GM20431 (cell line): ENCODE results near the gene CADPS2.
"Not testable (repeated sequence)": the region's sequence is repeated elsewhere in the genome, so short reads cannot be mapped to it uniquely, and the experiment has no call there.

Source experiments
- in situ Hi-C: fragments of 300-500 bp; cut with MseI, MboI; formaldehyde crosslinking; loops from one replicate; pipeline ENCODE4 v1.15.0; 2020; ENCODE audit warnings: low sequenced_read_pairs; ENCODE audit not compliant: unreplicated experiment

Gene CADPS2

DNA sequence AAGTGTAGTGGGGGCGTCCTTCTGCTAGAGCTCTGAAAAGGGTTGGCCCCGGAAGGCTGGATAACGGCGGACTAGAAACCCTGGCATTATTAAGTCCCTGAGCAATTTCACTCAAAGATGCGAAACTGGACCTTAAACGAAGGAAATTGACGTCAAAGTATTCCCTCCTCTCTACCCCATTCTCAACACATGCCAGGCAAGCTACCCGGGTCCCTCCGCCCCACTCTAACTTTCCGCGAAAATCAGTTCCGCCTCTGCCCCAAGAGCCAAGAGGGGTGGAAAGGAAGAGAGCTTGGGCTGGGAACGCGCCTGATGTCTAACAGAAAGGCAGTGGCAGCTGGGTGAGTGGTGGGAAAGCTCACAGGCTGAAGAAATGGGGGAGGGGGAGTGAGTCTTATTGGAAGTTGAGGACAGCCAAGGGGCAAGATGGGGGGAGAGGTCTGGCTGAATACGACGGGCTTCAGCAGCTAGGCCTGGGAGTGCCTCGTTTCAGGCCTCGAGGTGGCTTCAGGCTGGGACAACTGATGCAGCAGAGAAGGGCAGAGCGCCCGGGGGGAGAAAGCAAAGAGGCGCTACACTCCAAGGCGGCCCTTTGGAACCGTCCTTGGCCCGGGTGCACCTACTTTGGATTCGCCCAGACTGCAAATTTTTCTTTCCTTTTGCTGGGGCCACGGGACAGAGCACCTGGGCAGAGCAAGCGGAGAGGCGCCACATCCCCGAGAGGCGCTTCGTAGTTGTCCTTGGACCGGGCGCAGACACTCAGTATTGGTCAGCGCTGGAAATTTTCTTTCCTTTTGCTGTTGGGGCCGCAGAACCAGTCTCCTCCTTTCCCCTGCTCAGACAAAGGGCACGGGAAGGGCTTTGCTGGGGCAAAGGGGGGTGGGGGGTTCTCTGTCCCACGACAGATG, 579.7 kb downstream of the CADPS2 start:
- in situ Hi-C loops = no loop called here

DNA sequence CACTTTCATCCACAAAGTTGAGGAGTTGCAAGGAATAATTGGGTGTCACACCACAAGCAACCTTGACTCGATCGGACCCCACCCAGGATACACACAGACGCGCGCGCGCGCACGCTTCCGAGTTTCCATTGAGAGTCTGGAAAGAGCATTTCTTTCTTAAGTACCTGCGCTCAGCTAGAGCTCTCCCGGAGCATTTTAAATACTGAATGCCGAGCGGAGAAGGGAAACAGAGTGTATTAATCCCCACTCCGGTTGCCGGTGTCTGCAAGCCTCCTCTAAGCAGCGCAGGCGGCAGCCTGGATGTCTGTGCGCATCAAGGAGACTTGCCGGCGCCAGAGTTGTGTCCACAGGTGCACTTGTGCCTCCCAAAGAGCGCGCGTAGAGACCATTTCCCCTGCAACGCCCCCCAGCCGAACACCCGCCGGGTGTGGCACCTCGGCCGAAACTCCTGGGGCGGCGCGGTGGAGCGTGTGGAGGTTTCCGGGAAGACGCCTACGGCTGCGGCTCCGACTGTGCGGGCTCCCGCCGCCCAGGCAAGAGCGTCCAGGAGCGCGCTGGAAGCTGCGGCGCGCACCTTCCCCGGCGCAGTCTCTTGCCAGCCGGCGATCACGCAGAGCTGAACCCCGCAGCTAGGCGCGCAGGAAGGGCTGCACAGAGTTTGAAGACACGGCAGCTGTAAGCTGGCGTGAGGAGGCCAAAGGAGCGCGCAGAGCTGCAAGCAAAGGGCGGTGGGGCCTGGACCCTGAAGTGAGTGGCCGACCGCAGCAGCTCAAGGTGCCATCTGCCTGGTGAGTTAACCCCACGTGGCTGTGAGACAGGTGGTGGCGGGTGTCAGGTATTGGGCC, 580.6 kb downstream of the CADPS2 start:
- in situ Hi-C loops = no loop called here

DNA sequence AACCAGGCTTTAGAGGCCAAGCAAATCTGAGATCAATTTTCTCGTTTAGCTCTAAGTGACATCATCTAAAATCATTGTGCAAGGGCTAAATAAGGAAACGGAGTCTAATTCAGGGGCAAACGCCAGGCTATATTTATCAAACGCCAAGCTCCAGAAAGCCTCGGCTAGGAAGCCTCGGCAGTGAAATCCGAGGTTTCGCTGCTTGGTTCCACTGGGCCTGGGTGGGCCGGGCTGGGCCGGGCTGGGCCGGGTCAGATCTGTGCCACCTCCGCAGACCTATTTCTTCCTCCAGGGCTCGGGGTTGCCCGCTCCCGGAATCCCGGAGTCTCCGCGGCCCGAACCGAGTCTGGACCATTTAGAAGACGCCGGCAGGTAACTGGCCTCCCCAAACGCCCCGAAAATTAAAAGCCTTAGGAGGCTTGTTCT, 581.3 kb downstream of the CADPS2 start:
- in situ Hi-C loops = no loop called here

DNA sequence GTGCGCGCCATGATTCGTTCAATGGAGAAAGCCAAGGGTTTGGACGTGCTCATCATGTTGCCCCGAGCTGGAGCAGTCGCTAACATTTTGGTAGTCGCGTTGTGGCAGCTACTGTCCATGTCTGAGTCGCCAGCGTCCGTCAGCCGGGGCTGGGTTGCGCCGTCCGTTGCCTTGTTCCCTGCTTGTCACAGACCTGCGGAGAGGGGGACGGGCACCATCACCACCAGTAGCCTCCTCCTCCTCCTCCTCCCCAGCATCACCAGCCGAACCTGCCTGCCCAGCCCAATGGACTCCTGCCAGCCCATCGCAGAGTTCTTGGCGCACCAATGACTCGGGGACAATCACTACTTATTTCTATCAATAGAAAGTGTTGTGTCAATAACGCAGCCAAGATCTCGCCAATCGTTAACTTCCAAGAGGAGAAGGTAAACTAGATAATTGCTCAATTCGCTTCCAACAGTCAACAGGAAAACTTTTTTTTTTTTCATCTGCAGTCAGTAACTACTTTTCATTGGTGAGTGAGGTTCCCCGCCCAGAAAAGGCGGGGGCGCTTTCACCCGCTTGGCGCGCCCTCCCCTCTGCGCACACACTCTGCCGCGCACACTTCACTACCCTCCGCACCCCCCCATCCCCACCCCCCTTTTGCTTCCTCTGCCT, 581.8 kb downstream of the CADPS2 start, which contains the start of gene FEZF1:
FEZF1 (minus strand) TSS at position 432 of the 657 bp plus-strand sequence; CDS start at position 119, 313 bp downstream.
- in situ Hi-C loops = no loop called here

DNA sequence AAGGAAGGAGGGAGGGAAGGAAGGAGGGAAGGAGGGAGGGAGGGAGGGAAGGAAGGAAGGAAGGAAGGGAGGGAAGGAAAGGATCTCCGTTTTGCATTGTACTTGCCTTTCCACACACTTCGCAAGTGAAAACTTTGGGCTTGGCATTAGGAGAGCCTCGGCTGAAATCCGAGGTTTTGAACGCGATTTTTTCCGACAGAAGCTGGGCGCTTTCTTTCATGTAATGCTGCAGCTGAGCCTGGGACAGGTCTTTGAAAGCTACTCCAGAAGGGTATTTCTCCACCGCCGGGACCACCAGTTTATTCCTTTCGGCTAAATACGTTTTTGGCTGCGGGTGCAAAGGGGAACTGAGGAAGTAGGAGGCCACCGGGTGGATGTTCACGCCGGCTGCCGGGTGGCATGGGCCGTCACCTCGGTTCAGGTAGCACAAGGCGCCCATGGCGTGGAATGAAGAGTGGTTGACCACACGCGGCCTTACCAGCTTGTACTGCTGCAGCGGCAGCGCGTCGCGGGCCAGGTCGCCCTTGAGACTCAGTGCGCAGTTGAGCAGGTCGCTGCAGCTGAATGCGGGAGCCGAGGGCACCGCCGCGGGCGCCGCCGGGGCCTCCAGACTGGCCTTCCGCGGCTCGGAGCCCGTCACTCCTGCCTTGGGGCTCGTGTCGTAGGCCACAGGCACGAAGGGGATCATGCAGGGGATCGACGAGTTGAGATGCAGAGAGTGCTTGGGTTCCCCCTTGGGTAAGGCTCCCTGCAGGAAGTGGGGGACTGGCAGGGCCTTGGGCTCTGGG, 582.5 kb downstream of the CADPS2 start:
- in situ Hi-C loops = no loop called here

DNA sequence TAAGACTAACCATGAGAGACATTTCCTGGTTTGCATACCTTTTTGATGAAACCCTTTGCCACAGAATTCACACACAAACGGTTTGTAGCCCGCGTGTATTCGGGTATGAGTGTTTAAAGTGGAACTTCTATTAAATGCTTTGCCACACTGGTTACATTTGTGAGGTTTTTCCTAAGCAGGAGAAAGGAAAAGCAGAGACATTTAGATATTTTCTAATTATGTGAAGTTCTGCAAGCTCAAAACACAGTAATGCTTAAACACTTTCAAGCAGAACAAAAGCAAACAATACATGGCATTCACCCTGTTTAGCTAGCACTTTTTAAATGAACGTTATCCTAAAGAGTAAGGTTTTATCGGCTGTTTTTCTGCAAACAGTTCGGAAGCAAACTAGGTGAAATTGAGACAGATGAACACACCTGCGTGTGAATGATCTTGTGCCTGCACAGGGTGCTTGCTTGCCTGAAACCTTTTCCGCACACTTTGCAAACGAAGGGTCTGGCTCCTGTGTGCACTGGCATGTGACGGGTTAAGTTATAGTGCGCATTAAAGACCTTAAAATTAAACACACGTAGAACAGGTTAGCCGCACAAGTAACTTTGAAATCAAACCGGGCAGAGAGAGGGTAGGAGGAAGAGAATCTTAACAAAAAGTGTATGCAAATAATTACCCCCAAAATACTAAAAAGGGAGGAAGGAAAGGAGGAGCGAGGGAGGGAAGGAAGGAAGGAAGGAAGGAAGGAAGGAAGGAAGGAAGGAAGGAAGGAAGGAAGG, 583.3 kb downstream of the CADPS2 start:
- in situ Hi-C loops = no loop called here

DNA sequence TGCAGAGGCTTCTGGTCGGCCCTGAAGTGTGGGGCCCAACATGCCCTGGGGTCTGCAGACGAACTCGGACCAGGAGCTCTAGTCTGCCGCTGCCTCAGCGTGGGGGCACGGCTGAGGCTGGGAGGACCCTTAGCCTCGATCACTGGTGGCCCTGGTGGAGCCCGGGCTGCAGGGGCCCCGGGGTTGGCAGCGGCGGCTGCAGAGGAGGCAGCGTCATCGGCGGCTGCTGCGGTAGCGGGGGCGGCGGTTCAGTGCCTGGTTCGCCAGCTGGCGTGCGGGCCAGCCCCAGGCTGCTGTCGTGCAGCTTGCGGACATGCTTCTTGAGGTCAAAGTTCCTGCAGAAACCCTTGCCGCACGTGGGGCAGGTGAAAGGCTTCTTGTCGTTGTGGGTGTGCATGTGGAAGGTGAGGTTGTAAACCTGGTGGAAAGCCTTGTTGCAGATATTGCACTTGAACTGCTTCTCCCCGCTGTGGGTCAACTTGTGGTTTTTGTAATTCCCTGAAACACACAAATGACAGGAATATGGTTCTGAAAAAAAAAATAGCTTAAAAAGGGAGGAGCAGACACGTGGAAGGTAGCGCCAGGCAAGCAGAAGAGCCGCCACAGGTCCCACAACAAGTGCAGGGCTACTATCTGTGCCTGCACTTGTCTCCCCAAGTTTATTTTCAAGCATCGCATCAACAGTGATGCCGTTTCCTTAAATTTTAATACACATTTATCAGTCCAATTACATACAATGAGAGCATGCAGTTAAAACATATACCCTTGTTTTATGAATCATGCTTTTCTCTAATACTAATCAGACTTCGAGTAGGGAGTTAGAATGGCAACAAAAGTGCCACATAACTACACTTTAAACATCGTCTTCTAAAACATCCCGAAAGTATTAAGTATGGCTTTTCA, 584.2 kb downstream of the CADPS2 start:
- in situ Hi-C loops = no loop called here

DNA sequence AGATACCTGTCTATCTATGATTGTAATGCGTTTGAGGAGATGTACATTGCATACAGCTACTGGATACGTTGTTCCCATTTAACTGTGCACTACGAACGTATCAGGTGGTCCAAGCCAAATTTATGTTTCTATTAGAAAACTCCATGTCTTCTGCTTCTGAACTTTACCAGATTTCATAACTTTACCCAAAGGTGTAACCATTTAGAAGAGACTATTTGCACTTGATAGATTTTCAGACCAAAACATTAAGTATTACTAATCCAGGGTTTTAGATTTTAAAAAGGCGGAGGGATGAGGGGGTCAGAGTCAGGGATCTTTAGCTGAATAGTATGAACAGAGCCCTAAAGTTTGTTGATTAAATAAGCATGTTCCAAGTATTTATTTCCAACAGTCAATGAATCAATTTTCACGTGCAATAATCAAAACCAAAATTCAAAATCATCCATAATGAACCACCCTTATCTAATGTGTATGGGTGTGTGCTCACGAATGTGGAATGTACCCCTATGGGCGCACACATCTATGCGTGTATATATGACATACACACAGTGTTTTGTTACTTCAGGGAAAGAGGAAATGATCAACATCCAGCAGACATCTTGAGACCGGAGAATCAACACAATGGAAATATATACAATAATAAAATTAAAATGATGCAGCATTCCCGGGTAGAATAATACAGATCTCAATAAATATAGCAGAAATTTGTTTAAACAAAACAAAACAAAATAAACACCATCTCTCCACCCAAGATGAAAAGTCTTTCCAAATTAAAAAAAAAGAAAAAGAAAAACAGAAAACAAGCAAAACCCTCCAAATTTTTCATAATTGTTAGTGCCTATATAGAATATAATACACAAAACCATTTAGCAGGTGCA, 585.1 kb downstream of the CADPS2 start:
- in situ Hi-C loops = no loop called here

DNA sequence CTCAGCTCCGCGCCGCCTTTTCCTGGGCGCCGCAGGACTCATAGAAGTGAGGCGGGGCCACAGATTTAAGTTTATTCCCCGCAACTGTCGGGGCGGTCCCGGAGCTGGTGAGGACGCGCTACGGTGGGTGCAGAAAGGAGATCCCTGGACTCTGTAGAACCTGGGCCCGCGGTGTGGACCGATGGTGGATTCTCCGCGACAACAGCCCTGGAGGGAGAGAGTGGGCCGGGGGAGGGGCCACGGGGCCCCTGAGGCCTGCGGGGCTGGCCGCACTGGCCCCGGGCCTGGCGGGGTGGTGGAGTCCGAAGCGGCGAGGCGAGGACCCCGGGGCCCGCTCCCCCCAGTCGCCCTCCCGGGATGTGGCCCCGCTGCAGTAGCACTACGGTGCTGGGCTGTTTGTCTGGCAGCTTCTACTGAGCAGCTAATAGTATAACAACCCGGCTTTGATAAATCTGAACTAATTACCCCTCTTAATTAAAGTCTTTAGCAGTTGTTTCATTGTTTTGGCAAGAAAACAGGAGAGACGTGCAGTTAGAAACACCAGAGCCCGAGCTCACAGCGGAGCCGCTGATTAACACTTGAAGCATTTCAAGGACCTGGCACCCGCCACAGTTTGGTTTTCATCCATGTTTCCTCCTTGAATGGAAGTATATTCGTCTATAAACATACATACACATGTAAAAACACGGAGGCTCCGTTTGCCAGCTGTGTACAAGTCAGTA, 585.9 kb downstream of the CADPS2 start:
- in situ Hi-C loops = no loop called here

DNA sequence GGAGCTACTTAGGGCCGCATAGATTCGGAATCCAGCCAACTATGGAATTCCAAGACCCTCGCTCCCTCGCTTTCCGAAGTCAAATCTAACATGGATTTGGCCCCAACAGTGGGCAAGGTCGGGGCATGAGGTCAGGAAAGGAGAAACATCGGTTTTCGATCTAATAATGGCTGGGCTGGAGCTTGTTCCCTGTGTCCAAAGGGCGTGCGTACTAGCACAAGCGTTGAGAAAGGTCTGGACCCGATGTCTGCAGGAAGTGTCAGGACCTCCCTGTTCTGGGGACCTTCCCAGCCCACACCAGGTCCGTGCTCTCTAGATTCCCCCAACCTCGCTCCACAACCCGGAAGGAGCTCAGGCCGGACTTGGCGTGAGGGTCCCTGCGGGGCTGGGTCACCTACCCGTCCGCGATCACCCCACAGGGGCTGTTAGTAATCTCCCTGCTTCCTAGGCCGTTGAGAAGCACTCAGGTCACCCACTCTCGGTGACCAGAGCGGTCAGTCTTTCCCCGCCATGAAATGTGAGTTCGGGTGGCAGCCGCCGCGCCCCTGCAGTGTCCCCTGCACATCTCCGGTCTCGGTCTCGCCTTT, 586.5 kb downstream of the CADPS2 start:
- in situ Hi-C loops = no loop called here

DNA sequence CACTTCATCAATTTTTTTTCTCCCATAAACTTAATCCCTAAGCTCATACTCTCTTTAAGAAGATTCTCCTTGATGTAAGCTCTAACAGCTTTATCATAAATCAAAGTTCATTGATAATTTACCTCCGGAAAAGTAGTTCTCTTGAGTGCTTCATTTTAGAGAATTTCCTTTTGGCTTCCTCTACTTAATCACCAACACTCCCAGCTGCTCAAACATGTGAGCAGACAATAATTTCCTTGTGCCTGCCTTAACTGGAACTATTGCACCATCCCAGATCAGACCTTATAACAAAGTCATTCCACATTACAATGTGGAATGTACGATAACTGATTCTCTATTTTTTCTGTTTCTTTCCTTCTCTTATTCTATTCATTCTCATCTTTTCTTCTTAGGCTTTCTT, 587.6 kb downstream of the CADPS2 start:
- in situ Hi-C loops = no loop called here

DNA sequence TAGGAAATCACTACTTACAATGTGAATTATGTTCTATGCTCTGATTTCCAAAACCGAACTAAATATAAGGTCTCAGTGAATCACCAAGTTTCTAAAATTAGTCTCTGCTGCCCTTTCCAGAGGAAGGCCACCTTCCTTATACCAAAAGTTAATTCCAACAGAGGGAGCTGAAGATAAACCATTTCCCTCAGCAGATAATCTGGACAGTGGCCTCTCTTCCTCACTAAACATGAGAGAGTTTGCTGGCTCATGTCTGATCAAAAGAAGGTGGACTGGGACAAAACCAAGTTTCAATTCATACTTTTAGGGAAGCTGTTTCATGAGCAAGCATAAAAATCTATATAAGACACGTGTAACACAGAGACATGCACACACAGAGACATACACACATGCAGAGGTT, 588.1 kb downstream of the CADPS2 start:
- in situ Hi-C loops = no loop called here

DNA sequence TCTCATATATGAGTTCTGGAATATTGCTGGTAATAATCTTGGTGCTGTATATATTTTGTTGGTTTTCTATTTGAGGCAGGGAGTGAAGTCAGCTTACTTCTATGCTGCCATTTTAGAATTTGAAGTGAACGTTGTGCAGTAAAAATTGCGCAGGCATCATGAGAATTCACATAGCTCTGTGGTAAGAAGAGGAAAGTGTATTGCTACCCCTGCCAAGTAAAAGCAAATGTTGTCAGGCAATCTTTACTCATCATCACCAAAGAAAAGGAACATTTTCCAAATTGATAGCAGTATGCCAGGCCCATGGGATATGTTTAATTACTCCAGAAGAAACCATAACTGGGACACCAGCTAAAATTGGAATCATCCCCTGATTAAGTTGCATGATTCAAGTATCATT, 595.1 kb downstream of the CADPS2 start:
- in situ Hi-C loops = no loop called here

DNA sequence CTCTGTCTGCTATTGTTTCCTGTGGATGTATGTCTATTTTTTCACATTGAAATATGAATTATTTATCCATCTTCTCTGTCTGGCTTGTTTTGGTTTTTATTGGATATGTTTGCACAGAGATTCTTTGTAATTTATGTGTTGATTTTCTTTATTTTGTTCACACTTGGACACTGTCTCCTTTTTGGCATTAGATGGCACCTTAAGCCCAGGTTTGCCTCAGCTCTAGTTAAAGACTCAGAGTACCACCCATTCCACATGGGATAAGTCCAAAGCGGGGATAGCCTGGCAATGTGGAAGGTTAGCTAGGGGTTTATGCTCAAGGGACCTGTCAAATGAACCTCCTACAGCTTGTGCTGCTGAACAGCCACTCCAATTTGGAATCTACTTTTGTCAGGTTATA, 595.8 kb downstream of the CADPS2 start:
- in situ Hi-C loops = no loop called here

DNA sequence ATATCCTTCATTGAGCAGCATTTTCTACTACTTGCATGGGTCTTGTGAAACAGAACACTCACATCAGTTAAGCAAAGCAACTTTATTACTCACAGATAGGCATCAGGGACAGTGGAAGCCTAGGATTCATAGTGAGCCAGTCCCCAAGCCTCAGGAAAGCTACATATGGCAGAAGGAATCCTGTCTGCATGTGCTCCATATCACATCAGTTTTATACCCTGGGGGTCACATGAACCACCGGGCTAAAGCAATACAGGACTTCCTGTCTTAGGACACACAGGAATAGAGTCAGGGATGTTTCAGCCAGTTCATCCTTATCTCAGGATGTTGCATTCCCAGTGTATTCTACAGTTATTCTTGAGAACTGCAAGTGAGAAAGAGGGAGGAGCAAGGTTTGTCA, 596.8 kb downstream of the CADPS2 start:
- in situ Hi-C loops = no loop called here

DNA sequence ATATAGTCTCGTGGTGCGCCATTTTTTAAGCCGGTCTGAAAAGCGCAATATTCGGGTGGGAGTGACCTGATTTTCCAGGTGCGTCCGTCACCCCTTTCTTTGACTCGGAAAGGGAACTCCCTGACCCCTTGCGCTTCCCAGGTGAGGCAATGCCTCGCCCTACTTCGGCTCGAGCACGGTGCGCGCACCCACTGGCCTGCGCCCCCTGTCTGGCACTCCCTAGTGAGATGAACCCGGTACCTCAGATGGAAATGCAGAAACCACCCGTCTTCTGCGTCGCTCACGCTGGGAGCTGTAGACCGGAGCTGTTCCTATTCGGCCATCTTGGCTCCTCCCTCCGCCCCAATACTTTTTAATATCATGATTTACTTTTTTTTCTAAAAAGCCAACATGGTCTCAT, 601.7 kb downstream of the CADPS2 start:
- in situ Hi-C loops = not testable (repeated sequence)
